GM12878 (cell line): ENCODE data around the gene THOC6. TPM values are rescaled to one million over a fixed set of nuclear protein-coding genes. Genes with fewer than 3 reads are reported as not detected.

ENCODE experiments used
- BACH1 ChIP-seq: fragments of 450-650 bp; IDR thresholded peaks from 2 replicates; pipeline ENCODE4 v1.6.1; 2017; ENCODE audit warnings: mild to moderate bottlenecking, borderline replicate concordance
- CTCF ChIP-seq, 3 experiments: IDR thresholded peaks in 2 of 3; conservative IDR thresholded peaks in 1 of 3; 2 replicates each; pipeline ENCODE4 v1.5.1; 2011; ENCODE audit warnings: low read depth in 3 of 3, low read length in 3 of 3, mild to moderate bottlenecking in 3 of 3, control low read depth in 2 of 3, moderate library complexity in 2 of 3, inconsistent platforms in 1 of 3, mixed read lengths in 1 of 3; ENCODE audit not compliant: control insufficient read depth in 2 of 3, insufficient read depth in 1 of 3; ENCODE audit errors: extremely low read depth in 1 of 3
- ELK1 ChIP-seq: IDR thresholded peaks from 2 replicates; pipeline ENCODE4 v1.6.1; 2012; ENCODE audit warnings: low read depth, low read length, improper control_type of control experiment
- JUNB ChIP-seq: IDR thresholded peaks from 2 replicates; pipeline ENCODE4 v1.6.1; 2016; ENCODE audit warnings: antibody characterized with exemption, mild to moderate bottlenecking
- LARP7 ChIP-seq: fragments of 450-650 bp; IDR thresholded peaks from 2 replicates; pipeline ENCODE4 v1.6.1; 2017; ENCODE audit warnings: mild to moderate bottlenecking
- PRDM15 ChIP-seq: fragments of 450-650 bp; formaldehyde crosslinking; IDR thresholded peaks from 2 replicates; pipeline ENCODE4 v1.4.0; 2020; ENCODE audit warnings: mild to moderate bottlenecking, moderate library complexity
- RELB ChIP-seq: fragments of 450-650 bp; IDR thresholded peaks from 2 replicates; pipeline ENCODE4 v1.6.1; 2017; ENCODE audit warnings: low read depth, mild to moderate bottlenecking, moderate library complexity
- SUPT20H ChIP-seq: IDR thresholded peaks from 2 replicates; pipeline ENCODE4 v1.6.1; 2011; ENCODE audit warnings: low read depth, mild to moderate bottlenecking, low read length, moderate library complexity, borderline replicate concordance; ENCODE audit not compliant: control insufficient read depth
- TCF3 ChIP-seq: IDR thresholded peaks from 2 replicates; pipeline ENCODE4 v1.6.1; 2012; ENCODE audit warnings: low read depth, mild to moderate bottlenecking, low read length, borderline replicate concordance; ENCODE audit not compliant: insufficient read depth
- YBX1 ChIP-seq: fragments of 450-650 bp; IDR thresholded peaks from 2 replicates; pipeline ENCODE4 v1.6.1; 2016; ENCODE audit warnings: antibody characterized with exemption
- ZNF592 ChIP-seq: fragments of 450-650 bp; IDR thresholded peaks from 2 replicates; pipeline ENCODE4 v1.6.1; 2017; ENCODE audit warnings: mild to moderate bottlenecking, moderate library complexity
- polyA plus RNA-seq, 11 experiments: library from polyadenylated mRNA; depleted of rRNA in 4 of 11; unstranded in 6 of 11; stranded (reverse) in 5 of 11; fragments of >200 nt; fragmentation: Nextera tagmentation in 4 of 11; fragmentation: Illumina TruSeq in 1 of 11; extraction: Ambion mirVana in 4 of 11; extraction: Trizol in 1 of 11; gene quantifications; 1 replicate in 1 of 11; 2 replicates in 10 of 11; pipeline versions ENCODE4 v1.2.1 to v1.2.3, GENCODE V29; 2011 to 2016; ENCODE audit warnings: inconsistent platforms in 2 of 11, missing spikeins in 2 of 11, low read depth in 1 of 11
- total RNA-seq, 4 experiments: library from RNA; depleted of rRNA in 3 of 4; stranded (reverse); fragments of >200 nt in 3 of 4; fragmentation: Illumina TruSeq in 1 of 4; extraction: Trizol in 1 of 4; gene quantifications; 2 replicates each; pipeline versions ENCODE4 v1.2.1 to v1.2.3, GENCODE V29; 2013 to 2021

THOC6 gene
- total and polyA plus RNA-seq, 10 of the 15 experiments (the other 5 are each of a cell fraction or from before 2014, with no cell fraction given) = 1.0 to 54.4 (median 27.9) TPM

GRCh38 chr16:3038256-3038655, 14.4 kb downstream of the THOC6 start (continued):
- TF ChIP-seq PRDM15 (CRISPR knock-in tag) (no peak), RELB (no peak), SUPT20H (no peak), YBX1 (no peak), BACH1 (no peak), ELK1 (no peak), TCF3 (no peak), CTCF (IDR thresholded peaks at IDR 0.05 in 2 of 3, conservative IDR thresholded peaks at IDR 0.05 in 1 of 3; ENCODE audit: control insufficient read depth in 2 of 3, extremely low read depth in 1 of 3, insufficient read depth in 1 of 3, low read depth in 3 of 3, low read length in 3 of 3) (no peak), ZNF592 (no peak), JUNB (no peak), LARP7 (no peak)
- TF ChIP-seq, all 136 proteins: peak for 0
